Hepatocyte (in vitro differentiated cells): Measurements from ENCODE around the gene SMAD3.

Source experiments
- EZH2 ChIP-seq: fragments of 200-600 bp; sonication (generic); IDR thresholded peaks from 2 replicates; pipeline ENCODE4 v1.6.1; 2016; ENCODE audit warnings: antibody characterized with exemption, mild to moderate bottlenecking, borderline replicate concordance
- TF ChIP-seq, protein P1 (sequence below): fragments of 200-600 bp; sonication (generic); IDR thresholded peaks from 2 replicates; pipeline ENCODE4 v1.5.1; 2016; ENCODE audit warnings: antibody characterized with exemption, mild to moderate bottlenecking; ENCODE audit not compliant: poor library complexity

GRCh38 chr15:67086637-67086914 is 21.2 kb downstream of the SMAD3 start:
- TF ChIP-seq, protein P1, sequence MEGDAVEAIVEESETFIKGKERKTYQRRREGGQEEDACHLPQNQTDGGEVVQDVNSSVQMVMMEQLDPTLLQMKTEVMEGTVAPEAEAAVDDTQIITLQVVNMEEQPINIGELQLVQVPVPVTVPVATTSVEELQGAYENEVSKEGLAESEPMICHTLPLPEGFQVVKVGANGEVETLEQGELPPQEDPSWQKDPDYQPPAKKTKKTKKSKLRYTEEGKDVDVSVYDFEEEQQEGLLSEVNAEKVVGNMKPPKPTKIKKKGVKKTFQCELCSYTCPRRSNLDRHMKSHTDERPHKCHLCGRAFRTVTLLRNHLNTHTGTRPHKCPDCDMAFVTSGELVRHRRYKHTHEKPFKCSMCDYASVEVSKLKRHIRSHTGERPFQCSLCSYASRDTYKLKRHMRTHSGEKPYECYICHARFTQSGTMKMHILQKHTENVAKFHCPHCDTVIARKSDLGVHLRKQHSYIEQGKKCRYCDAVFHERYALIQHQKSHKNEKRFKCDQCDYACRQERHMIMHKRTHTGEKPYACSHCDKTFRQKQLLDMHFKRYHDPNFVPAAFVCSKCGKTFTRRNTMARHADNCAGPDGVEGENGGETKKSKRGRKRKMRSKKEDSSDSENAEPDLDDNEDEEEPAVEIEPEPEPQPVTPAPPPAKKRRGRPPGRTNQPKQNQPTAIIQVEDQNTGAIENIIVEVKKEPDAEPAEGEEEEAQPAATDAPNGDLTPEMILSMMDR, result no peak
- TF ChIP-seq EZH2, result no peak
